Aortic smooth muscle cell (primary cell): ENCODE measurements around the gene RILPL2. TPM values are rescaled to one million over a fixed set of nuclear protein-coding genes. Genes with fewer than 3 reads are reported as not detected.

ENCODE experiments used
- total RNA-seq: library from RNA; depleted of rRNA; stranded (reverse); fragments of >200 nt; gene quantifications from 2 replicates; pipeline ENCODE4 v1.2.3, GENCODE V29; 2014

Gene RILPL2
- 29.6 and 35.2 TPM in 2 replicates for total RNA-seq

GRCh38 chr12:123436017-123436964 lies at the start of gene RILPL2:
TSS of gene RILPL2 (minus strand) at chr12:123436684. CDS start at chr12:123436420, 264 bp downstream.

GRCh38 chr12:123457980-123458779 lies 21.7 kb upstream of the RILPL2 start, which contains the start of gene SNRNP35:
TSS of gene SNRNP35 (plus strand) at chr12:123458139. CDS start at chr12:123465541, 7,402 bp downstream.

Other genes with a start within 250 kb of the RILPL2 start
- 44.4 and 47.1 TPM in 2 replicates for gene MPHOSPH9, start 203.5 kb downstream of the RILPL2 start, total RNA-seq
- gene MTRFR, start 203.2 kb downstream of the RILPL2 start, total RNA-seq: 8.2 and 10.8 TPM in 2 replicates
- 185 and 220 TPM in 2 replicates for gene CDK2AP1, start 164.8 kb downstream of the RILPL2 start, total RNA-seq
- 23.8 and 30.4 TPM in 2 replicates for gene SBNO1, start 71.8 kb downstream of the RILPL2 start, total RNA-seq
- gene KMT5A, start 52.6 kb downstream of the RILPL2 start, total RNA-seq: 67.6 and 72.7 TPM in 2 replicates
- gene SNRNP35, start 21.5 kb upstream of the RILPL2 start, total RNA-seq: 21.5 and 25.0 TPM in 2 replicates
- gene RILPL1, start 97.0 kb upstream of the RILPL2 start, total RNA-seq: 12.0 and 13.2 TPM in 2 replicates
- gene TMED2, start 147.9 kb upstream of the RILPL2 start, total RNA-seq: 484 and 519 TPM in 2 replicates
- gene DDX55, start 165.4 kb upstream of the RILPL2 start, total RNA-seq: 13.2 and 19.6 TPM in 2 replicates
- 42.3 and 46.3 TPM in 2 replicates for gene EIF2B1, start 197.0 kb upstream of the RILPL2 start, total RNA-seq
- 25.4 and 27.8 TPM in 2 replicates for gene GTF2H3, start 197.1 kb upstream of the RILPL2 start, total RNA-seq
- gene TCTN2, start 234.4 kb upstream of the RILPL2 start, total RNA-seq: 11.6 and 15.4 TPM in 2 replicates